GM19025 (cell line): Measurements from ENCODE around the gene CDC14C.
"Not testable (repeated sequence)": the region's sequence is repeated elsewhere in the genome, so short reads cannot be mapped to it uniquely, and the experiment has no call there.

Source experiments
- ATAC-seq: cut with Tn5 transposase; IDR thresholded peaks from one replicate; pipeline ENCODE4 v1.9.1; 2021; ENCODE audit warnings: mild to moderate bottlenecking, low read depth, moderate library complexity; ENCODE audit not compliant: unreplicated experiment

CDC14C gene

GRCh38 chr7:48924433-48924832, at the start of gene CDC14C:
Gene CDC14C (plus strand): TSS chr7:48924547. CDS start chr7:48924673, 126 bp downstream.
- no peak for ATAC-seq

- ATAC-seq, result no peak
Measured at GRCh38 chr7:48875045-48875916, 49.1 kb upstream of the CDC14C start.

GRCh38 chr7:48876087-48876486, 48.3 kb upstream of the CDC14C start:
- no peak for ATAC-seq

- ATAC-seq, result no peak
Measured at GRCh38 chr7:48880851-48881250, 43.5 kb upstream of the CDC14C start.

- no peak for ATAC-seq
Measured at GRCh38 chr7:48887500-48887899, 36.8 kb upstream of the CDC14C start.

GRCh38 chr7:48894574-48894973, 29.8 kb upstream of the CDC14C start:
- ATAC-seq, result no peak

GRCh38 chr7:48899932-48900331, 24.4 kb upstream of the CDC14C start:
- no peak for ATAC-seq

- ATAC-seq, result no peak
Measured at GRCh38 chr7:48901966-48902365, 22.4 kb upstream of the CDC14C start.

GRCh38 chr7:48904975-48905374, 19.4 kb upstream of the CDC14C start:
- no peak for ATAC-seq

GRCh38 chr7:48905686-48906085, 18.7 kb upstream of the CDC14C start:
- ATAC-seq, result not testable (repeated sequence)

- not testable (repeated sequence) for ATAC-seq
Measured at GRCh38 chr7:48909887-48910286, 14.5 kb upstream of the CDC14C start.

GRCh38 chr7:48931481-48931880, 7.1 kb downstream of the CDC14C start:
- ATAC-seq, result no peak

- ATAC-seq, result no peak
Measured at GRCh38 chr7:48932126-48932910, 8.0 kb downstream of the CDC14C start.

- no peak for ATAC-seq
Measured at GRCh38 chr7:48933549-48934085, 9.3 kb downstream of the CDC14C start.

- no peak for ATAC-seq
Measured at GRCh38 chr7:48938539-48939295, 14.4 kb downstream of the CDC14C start.

- ATAC-seq, result no peak
Measured at GRCh38 chr7:48943279-48943990, 19.1 kb downstream of the CDC14C start.

GRCh38 chr7:48955916-48956315, 31.6 kb downstream of the CDC14C start:
- ATAC-seq, result no peak

- no peak for ATAC-seq
Measured at GRCh38 chr7:48959676-48960075, 35.3 kb downstream of the CDC14C start.

- ATAC-seq, result no peak
Measured at GRCh38 chr7:48962821-48963505, 38.6 kb downstream of the CDC14C start.
